ENCODE data around the gene ZNF492.
A peak's percentile ranks its signal among the peaks of the same experiment; 100 is the strongest.
"Not testable (repeated sequence)": the region's sequence is repeated elsewhere in the genome, so short reads cannot be mapped to it uniquely, and the experiment has no call there.

ZNF492 gene

DNA sequence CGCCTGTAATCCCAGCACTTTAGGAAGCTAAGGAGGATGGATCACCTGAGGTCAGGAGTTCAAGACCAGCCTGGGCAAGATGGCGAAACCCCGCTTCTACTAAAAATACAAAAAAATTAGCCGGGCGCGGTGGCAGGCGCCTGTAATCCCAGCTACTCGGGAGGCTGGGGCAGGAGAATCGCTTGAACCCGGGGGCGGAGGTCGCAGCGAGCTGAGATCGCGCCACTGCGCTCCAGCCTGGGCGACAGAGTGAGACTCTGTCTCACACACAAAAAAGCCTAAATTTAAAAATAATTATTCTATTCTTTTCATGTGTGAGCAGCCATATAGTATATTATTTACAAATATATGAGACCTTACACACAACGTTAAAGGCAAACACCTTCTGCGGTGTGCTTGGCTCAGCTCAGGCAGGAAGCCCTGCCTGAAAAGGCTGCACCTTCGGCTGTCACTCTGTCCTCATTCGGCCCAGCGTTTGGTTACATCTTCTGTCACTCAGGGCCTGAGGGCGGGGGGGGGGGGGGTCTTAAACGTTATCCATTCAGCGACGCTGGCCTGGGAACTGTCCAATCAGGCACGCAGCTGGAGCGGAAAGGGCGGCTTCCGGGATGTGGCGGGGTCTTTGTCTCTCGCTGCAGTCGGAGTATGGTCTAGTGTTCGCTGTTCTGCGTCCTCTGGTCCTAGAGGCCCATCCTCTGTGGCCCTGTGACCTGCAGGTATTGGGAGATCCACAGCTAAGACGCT, at the start of gene ZNF492:
Gene ZNF492 (plus strand): TSS at position 619 of the 744 bp plus-strand sequence. CDS start 19,076 bp downstream, outside the sequence.
- peak; percentile 64 to 74 for DNase-seq (ENCODE audit: low read depth in 2 of 2)

DNA sequence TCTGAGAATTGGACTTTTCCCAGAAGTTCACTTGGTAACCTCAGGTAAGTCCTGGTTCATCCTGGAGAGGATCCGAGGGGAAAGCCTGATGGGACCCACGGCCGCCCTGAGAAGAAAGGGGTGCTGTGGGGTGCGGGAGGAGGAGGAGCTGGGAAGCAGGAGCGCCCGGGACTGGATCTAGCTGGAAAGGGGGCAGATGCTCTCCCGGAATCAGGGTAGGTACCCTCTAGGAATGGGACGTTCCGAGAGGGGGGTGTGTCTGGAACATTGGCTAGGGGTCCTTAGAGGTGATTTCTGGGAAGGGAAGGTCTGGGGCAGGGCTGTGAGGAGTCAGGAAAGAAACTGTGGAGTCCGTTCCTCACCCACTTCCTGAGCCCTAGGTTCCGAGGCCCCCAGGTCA, 38.7 kb upstream of the ZNF492 start:
- no peak for DNase-seq (ENCODE audit: low read depth in 2 of 2)

DNA sequence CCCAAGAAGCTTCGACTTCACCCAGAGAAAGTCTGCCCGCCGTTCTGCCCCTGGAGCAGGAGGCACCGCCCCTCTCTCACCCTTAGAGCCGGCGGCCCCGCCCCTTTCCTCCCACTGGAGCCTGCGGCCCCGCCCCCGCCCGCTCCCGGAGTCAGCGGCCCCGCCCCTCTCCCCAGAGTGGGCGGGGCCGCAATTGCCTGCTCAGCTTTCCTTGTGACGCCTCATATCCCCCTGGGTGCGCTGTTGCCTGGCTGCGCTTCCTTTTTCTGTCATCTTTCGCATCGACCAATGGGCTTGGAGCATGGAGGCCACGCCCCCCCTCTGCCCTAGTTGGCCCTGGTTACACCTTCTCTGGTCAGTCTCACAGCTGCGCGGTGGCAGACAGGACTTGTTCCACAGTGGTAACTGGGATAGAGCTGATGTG, 38.2 kb upstream of the ZNF492 start:
- DNase-seq (ENCODE audit: low read depth in 2 of 2): no peak

DNA sequence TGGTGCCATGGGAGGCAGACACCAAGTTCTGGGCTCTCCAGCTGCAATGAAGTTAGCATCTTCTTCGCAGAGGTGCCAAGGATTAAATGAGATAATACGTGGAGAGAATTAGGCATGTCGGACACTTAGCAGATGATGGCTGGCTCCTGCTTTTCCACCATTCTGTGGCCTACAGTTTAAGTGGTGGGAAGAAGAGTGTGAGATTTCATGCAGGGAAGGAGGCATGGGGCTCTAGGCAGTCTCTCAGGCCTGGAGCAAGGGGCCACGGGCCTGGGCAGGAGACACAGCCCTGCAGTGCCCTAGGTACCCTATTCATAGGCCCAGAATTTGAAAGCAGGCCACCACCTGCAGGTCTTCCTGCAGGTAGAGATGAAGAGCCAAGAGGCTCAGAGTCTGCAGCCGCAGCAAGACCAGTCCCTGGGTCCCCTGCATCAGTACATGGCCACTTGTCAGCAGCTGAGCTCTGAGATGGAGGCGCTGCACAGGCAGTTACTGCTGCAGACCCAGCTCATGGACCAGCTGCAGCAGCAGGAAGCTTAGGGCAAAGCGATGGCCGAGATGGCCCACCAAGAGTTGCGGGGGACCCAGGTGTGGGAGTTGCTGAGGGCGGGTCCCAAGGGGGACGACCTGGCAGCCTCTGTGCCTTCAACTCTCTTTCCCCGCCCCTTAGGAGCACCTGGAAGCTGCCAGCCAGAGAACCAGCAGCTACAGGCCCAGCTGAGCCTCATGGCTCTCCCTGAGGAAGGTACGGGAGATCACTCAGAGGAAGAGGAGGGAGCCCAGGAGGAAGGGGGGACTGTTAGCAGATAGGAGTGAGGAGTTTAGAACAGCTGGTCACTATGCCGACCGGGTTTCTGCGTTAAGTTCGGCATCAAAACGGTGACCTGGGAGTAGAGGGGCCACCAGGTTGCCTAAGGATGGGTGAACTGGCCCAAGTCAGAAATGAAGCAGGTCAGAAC, 33.2 kb upstream of the ZNF492 start:
- no peak for DNase-seq (ENCODE audit: low read depth in 2 of 2)

DNA sequence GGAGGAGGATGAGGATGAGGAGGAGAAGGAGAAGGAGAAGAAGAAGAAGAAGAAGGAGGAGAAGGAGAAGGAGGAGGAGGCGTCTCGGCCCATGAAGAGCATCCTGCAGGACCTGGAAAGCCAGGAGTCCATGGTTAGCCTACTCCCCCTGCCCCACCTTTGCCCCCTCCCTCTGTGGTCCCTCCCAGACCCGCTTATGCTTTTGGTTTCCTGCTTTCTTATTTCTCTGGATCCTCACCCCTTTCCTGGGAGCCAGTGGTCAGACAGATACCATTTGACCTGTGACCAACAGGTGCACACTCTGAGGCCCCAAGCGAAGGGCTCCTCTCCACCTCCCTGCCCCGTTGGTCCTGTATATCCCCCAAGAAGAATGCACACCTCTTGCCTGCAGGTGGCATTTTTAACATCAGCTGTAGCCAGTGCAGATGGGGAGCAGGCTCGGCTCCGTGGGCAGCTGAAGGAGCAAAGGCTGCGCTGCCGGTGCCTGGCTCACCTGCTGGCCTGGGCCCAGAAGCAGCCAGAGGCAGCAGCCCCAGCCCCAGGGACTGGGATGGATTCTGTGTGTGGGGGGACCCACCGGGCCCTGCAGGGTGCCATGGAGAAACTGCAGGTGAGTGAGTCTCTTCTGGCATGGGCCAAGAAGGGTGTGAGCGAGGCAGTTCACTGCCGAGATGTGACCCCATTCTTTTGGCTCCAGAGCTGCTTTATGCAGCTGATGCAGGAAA, 32.1 kb upstream of the ZNF492 start:
- no peak for DNase-seq (ENCODE audit: low read depth in 2 of 2)

DNA sequence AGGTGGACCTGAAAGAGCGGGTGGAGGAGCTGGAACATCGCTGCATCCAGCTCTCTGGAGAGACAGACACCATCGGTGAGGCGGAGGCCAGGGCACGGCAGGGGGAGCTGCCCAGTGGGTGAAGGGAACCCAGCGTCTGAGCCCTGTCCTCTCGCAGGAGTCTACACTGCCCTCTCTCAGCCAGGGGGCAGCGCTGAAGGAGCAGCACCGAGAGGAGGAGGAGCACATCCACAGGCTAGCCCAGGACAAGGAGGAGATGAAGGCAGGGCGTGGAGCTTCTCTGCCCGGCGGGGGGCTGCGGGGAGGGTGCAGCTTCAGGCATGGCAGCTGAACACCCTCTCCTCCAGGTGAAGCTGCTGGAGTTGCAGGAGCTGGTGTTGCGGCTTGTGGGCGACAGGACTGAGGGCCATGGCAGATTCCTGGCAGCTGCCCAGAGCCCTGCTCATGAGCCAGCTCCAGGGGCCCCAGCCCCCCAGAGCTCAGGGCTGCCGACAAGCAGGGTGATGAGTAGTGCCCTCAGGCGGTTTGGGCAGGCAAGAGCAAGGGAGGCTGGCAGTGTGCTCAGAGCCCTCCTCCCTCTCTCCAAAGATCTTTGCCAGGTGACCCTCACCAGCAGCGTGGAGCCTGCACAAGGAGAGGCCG, 31.4 kb upstream of the ZNF492 start:
- DNase-seq (ENCODE audit: low read depth in 2 of 2): no peak

DNA sequence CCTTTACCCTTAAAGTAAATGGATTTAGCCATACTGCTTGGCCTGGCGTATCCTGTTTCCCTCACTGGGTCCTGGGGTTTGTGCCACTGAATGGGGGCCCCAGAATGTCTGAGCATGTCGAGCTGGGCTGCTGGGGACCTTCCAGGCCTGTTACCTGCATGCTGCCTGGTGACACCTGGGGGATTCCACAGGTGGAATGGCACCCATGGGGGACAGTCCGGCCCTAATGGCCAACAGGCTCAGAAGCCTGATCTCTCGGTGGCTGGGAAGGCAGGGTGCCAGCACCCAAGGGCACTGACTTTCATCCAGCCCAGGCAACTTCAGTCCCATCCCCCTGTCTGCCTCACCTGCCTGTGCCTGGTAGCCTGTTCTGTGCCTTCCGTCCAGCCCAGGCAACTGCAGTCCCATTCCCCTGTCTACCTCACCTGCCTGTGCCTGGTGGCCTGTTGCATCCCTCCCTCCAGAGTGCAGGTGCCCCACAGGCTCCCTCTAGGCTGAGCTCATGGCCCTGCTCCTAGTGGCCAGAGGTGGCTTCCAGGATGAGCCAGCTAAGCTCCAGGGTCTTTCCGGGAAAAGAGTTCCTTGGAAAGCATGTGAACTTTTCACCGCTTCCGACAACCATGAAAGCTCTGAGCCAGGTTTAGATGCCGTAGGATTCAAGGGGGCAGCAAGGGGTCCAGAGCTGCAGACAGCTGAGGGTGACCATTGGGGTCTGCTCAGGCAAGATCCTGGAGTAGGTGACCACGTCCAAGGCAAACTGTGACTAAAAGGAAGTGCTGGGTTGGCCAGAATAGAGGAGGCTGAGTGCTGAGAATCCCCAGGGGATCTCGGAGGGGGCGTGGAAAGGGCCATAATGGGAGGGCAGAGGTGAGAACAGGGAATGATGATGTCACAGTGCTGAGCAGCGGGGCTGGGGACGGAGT, 30.3 kb upstream of the ZNF492 start:
- no peak for DNase-seq (ENCODE audit: low read depth in 2 of 2)

DNA sequence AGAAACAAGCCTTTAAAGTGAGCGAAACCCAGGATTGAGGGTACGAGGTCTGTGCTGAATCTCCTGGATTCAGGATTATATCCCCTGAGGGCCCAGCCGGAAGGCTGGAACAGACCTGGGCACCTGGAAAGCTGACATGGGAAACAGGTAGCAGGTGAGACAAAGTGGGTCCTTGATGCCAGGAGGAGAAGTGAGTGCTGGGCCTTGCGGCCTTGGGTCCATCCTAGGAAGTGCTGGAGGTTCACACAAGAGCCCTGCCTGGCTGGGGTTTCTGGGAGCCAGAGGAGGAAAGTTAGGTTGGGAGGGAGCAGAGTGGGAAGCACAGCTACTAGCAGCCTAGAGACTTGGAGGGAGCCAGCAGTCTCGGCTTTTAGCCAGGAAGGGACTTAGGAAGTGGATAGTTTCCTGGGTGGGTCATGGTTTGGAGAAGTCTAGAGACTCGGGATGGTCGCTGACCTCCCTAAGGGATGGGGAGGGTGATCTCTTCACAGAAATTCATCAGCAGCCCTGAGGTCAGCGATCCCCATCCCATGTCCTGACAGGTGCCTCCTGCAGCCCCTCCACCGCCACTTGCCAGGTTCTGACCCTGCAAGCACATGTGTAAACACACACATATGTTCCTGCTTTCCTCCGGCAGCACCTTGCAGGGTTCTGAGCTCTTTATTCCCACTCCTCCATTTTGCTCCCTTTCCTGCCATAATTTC, 29.4 kb upstream of the ZNF492 start:
- no peak for DNase-seq (ENCODE audit: low read depth in 2 of 2)

DNA sequence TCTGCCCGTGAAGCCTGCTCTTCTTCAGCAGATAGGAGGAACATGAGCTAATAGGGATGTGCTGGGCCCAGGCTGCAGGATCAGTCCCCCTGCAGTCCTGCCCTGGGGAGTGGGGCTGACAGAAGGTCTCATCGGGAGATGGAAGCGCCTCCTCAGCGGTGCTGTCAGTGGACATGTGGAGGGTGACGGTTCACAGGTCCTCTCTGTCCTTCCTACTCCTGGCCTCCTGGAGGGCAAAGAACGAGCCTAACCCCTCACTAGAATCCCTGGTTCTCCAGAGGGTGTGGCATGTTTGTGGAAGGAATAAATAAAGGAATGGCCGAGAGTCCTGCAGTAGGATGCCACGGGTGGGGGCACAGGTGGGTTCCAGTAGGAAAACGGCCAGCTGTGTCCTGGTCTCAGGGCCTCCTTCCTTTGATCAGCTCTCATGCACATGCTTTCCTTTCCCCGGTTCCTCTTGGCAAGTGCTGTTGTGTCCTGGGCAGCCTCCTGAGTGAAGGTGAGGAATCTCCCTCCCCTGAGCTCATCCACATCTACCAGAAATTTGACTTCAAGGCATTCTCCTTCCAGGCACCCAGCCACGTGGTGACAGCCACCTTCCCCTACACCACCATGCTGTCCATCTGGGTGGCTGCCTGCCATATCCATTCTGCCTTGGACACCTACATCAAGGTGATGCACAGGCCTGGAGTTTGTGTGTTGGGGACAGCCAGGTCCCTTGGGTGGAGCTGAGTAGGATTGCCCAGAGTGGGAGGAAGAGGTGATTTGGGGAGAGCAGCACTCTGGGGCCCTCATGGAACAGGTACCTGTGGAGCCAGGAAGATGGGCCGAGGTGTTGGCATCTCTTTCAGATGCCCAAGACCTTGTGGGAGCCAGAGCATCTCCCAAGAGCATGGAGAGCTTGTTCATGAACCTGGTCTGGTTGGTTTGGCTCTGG, 28.6 kb upstream of the ZNF492 start:
- no peak for DNase-seq (ENCODE audit: low read depth in 2 of 2)

DNA sequence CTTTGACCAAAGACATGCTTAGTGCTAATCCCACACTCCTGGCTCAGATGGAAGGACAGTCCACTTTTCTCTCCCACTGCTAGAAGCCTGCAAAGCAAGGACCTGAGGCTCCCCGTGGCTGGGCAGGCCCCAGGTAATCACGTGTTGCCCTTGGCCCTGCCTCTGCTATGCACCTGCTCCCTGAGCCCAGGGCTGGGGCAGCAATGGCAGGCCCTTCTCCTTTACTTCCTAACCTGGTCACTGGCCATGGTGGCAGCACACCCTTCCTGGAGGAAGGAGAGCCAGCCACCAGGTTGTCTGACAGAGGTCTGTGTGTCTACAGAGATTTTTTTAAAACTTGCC, 27.9 kb upstream of the ZNF492 start:
- no peak for DNase-seq (ENCODE audit: low read depth in 2 of 2)

DNA sequence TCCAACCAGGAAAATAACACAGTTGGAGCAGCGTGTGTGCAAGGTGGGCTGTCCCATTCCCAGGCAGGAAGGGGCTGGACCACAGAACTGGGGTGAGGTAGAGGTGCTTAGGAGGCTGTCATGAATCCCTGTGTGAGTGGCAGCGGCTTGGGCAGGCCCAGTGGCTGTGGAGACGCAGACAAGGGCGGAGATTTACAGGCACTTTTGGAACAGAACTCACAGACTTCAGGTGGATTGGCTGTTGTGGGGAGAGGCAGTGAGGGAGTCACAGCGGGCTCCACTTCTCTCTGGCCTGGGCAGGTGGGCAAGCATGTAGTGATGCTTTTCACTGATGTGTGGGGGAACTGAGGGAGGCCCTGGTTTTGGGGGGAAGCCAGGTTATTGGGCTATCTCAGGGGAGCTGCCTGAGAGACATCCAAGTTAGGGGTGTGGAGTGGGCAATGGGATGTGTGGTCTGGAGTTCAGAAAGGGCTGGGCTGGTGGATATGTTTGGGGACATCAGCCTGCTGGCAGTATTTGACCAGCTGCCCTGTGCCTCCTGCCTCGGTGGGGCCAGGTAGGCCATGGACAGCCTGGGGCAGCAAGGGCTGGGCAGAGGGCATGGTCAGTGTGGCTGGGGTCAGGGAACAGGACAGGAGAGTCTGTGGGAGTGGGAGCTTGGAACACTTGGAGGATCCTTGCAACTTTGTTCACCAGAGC, 27.0 kb upstream of the ZNF492 start:
- no peak for DNase-seq (ENCODE audit: low read depth in 2 of 2)

DNA sequence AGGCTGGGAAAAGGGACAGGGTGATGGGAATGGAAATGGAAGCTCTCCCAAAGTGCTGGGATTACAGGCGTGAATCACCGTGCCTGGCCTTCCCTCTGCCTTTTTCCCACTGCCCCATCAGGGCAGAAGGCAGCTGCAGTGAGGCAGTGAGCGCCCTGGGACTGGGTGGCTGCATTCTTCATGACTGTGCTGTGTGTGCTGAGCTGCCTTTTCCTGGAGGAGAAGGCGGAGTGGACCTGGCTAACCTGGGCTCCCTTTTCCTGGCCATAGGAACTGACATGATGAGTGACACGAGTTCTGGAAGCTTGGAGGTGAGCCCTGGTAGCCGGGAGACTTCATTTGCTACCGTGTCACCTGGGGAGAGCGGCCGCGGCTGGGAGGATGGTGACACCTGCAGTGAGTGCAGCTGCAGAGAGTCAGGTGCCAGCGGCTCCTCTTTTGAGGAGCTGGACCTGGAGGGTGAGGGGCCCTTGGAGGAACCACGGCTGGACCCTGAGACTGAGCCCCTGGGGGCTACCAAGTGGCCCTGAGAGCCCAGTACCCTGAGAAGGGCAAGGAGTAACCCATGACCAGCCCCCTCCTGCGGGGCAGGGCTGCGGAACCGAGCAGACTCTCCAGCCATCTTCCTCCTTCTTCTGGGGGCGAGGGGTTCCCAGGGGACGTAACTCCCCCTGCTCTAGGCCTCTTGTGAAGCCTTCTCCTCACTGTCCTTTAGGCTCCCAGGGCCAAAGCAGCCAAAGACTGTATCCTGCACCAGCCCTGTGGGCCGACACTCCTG, 26.3 kb upstream of the ZNF492 start:
- DNase-seq (ENCODE audit: low read depth in 2 of 2): no peak

DNA sequence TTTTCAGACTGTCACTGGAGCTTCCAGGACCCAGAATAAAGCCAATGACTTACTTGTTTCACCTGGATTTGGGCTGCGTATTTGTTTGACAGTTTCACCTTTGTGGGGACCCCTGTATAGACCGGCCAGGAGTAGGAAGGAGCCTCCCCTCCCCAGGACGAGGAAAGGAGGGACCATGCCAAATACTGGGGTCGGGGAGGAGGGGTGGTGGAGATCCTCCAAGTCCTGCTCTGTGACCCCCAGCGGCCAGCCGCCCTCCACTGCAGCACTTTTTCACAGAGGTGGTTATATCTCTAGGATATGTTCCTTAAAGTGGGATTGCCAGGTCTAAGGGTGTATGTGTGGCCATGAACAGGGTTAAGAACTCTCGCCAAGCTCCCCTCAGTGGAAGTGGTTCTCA, 25.7 kb upstream of the ZNF492 start:
- no peak for DNase-seq (ENCODE audit: low read depth in 2 of 2)

DNA sequence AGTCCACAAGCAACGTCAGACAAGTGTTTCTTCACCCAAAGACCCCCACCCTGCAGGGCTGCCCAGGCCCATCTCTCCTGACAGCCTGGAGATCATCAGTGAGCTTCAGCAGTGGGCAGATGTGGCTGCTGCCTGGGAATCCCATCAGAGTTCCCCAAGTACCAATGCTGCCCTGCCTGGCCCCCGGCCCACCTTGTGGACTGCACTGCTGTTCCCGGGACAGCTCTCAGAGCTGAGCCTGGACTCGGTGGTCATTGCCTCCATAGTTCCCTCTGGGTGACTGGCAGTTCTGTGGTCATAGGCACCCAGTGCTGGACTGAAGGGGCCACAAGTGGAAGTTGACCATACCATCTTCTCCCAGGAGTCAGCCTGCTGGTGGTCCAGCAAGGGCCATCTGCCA, 24.5 kb upstream of the ZNF492 start:
- no peak for DNase-seq (ENCODE audit: low read depth in 2 of 2)

DNA sequence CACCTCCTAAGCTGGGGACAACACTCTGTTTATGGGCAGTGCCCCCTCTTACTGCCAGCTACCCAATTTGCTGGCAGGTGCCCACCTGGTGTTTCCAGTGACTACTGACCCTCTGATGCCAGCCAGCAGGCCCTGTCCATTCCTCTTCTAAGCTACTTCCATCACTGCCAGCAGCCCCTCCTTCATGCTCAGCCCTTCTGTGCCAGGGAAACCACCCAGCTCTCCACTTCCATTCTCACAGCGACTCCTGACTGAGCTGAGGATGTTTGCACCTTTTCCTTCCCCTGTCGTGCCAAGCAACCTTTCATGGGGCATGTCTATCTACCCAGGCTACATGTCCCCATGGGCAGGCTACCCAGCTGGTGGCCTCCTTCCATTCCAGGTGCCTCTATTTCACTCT, 24.0 kb upstream of the ZNF492 start:
- DNase-seq (ENCODE audit: low read depth in 2 of 2): no peak

DNA sequence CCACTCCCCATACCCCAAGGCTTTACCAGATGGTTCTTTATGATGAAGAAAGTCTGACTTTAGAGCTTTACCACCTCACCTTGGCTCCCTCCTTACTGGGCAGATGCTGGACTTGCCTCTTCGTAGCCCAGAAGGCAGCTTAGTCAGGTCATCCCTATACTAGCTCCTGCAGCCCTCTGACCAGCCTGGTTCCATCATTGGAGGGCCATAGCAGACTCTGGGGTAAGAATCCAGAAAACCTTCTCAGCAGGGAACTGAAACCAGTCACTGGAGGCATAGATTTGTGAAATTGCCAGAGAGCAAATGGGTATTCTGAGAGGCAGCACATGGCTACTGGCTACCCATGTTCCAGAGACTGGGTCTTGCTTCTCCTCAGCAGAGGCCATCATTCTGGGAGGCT, 21.8 kb upstream of the ZNF492 start:
- no peak for DNase-seq (ENCODE audit: low read depth in 2 of 2)

DNA sequence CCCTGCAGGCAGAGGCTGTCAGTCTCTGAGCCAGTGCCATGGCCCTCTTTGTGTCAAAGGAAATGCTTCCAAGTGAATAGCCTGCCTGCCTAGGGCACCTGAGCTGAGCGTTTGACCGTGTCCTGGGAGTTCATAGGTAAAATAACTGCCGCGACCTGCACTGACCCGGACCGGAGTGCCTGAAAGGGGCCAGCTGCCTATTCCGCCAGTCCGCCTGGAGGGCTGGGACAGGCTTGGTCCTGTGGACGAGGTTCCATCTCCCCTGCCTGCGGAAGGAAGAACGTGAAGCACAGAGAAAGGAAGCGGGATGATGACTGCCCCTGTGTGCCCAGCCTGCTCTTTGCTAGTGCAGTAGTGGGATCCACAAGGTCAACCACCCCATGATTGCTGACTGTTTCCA, 17.5 kb upstream of the ZNF492 start:
- DNase-seq (ENCODE audit: low read depth in 2 of 2): no peak

DNA sequence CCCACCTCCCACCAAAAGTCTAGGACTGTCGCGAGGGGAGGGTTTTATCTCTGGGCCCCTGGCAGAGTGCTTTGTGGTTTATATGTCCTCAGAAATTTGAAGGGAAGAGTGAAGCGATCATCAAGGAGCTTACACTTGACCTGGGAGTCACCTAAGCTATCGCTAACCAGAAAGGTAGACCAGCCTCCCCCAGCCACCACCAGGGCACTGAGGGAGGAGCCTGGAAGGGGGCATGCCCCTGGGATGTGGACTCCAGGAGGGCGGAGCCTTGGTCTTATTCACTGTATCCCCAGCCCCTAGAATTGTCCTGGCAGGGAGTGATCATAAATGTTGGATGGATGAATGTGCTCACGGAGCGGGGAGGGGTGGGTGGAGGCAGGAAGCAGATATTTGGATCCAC, 16.9 kb upstream of the ZNF492 start:
- DNase-seq (ENCODE audit: low read depth in 2 of 2): not testable (repeated sequence)

All from stimulated activated CD4-positive, alpha-beta T cell treated with anti-CD3 and anti-CD28 coated beads, Interleukin-1b, Interleukin-23, amount 100 ng/mL, for 4 hours (primary cell).